PFSK-1 (cell line): ENCODE data around the gene TRUB1.

Source experiments
- FOXP2 ChIP-seq: optimal IDR thresholded peaks from 2 replicates; pipeline ENCODE3; 2011; ENCODE audit warnings: borderline replicate concordance, control low read depth, inconsistent platforms; ENCODE audit not compliant: insufficient read depth; ENCODE audit errors: extremely low read length, extremely low read depth
- POLR2AphosphoS5 ChIP-seq: IDR thresholded peaks from 2 replicates; pipeline ENCODE4 v1.6.1; 2012; ENCODE audit warnings: low read depth, mild to moderate bottlenecking, control low read depth, low read length, moderate library complexity
- REST ChIP-seq, 2 experiments: IDR thresholded peaks; 2 replicates each; pipeline versions ENCODE4 v1.6.1 to v1.8.0; 2011 to 2012; ENCODE audit warnings: low read depth in 2 of 2, low read length in 2 of 2, control low read depth in 1 of 2, inconsistent platforms in 1 of 2, mild to moderate bottlenecking in 1 of 2, moderate library complexity in 1 of 2; ENCODE audit not compliant: insufficient read depth in 1 of 2
- SIN3A ChIP-seq: IDR thresholded peaks from 2 replicates; pipeline ENCODE4 v1.6.1; 2012; ENCODE audit warnings: mild to moderate bottlenecking, low read length, moderate library complexity, borderline replicate concordance; ENCODE audit not compliant: insufficient read depth
- TAF1 ChIP-seq: IDR thresholded peaks from 2 replicates; pipeline ENCODE4 v1.6.1; 2012; ENCODE audit warnings: low read length, control low read depth, borderline replicate concordance; ENCODE audit not compliant: insufficient read depth

The TRUB1 gene

GRCh38 chr10:114923551-114923950 is 14.4 kb upstream of the TRUB1 start:
- no peak for TF ChIP-seq REST (IDR thresholded peaks at IDR 0.05; ENCODE audit: insufficient read depth in 1 of 2, low read depth in 2 of 2, low read length in 2 of 2)
- no peak for TF ChIP-seq TAF1
- no peak for TF ChIP-seq POLR2AphosphoS5
- TF ChIP-seq FOXP2: no peak
- no peak for TF ChIP-seq SIN3A

GRCh38 chr10:114925587-114926586 is 12.1 kb upstream of the TRUB1 start:
- TF ChIP-seq TAF1 (no peak), SIN3A (no peak)

- TF ChIP-seq SIN3A (no peak), TAF1 (no peak), REST (IDR thresholded peaks at IDR 0.05; ENCODE audit: insufficient read depth in 1 of 2, low read depth in 2 of 2, low read length in 2 of 2) (no peak), FOXP2 (no peak), POLR2AphosphoS5 (no peak)
These were observed 9.2 kb upstream of the TRUB1 start for GRCh38 chr10:114928818-114929217.

GRCh38 chr10:114930320-114930719 is 7.7 kb upstream of the TRUB1 start:
- TF ChIP-seq FOXP2: no peak
- no peak for TF ChIP-seq POLR2AphosphoS5
- no peak for TF ChIP-seq SIN3A
- TF ChIP-seq REST (IDR thresholded peaks at IDR 0.05; ENCODE audit: insufficient read depth in 1 of 2, low read depth in 2 of 2, low read length in 2 of 2): no peak
- TF ChIP-seq TAF1: no peak

GRCh38 chr10:114931072-114931679 is 6.8 kb upstream of the TRUB1 start:
- TF ChIP-seq TAF1: no peak
- no peak for TF ChIP-seq POLR2AphosphoS5

GRCh38 chr10:114932225-114932624 is 5.8 kb upstream of the TRUB1 start:
- TF ChIP-seq SIN3A: no peak
